ENCODE measurements around the gene TSPEAR.

The TSPEAR gene

GRCh38 chr21:44726826-44727225 lies 15.5 kb upstream of the TSPEAR start:
- FAIRE-seq (no peak), DNase-seq (ENCODE audit: insufficient read length, low spot score) (no peak)
- TF ChIP-seq POU2F2 (IDR thresholded peaks at IDR 0.05; ENCODE audit: low read depth, low read length) (no peak), POLR2A (IDR thresholded peaks at IDR 0.05; ENCODE audit: low read depth, low read length) (no peak), TAF1 (IDR thresholded peaks at IDR 0.05; ENCODE audit: low read depth, low read length) (no peak), SPI1 (IDR thresholded peaks at IDR 0.05; ENCODE audit: low read depth, low read length) (no peak), POLR2AphosphoS5 (IDR thresholded peaks at IDR 0.05; ENCODE audit: low read depth, low read length) (no peak), PAX5 (IDR thresholded peaks at IDR 0.05; ENCODE audit: insufficient read depth, low read length, severe bottlenecking) (no peak)

DNA sequence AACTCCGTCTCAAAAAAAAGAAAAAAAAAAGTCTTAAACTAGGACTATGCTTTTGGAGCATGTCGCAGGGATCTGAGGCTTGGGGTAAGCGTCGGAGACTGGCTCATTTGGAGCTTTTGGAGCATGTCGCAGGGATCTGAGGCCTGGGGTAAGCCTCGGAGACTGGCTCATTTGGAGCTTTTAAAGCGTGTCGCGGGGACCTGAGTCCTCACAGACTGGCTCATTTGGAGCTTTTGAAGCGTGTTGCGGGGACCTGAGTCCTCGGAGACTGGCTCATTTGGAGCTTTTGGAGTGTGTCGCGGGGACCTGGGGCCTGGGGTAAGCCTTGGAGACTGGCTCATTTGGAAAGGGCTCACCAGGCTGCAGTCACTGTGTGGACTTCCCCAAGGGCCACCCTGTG lies 13.6 kb upstream of the TSPEAR start:
- DNase-seq (ENCODE audit: insufficient read length, low spot score), result no peak
- TF ChIP-seq POLR2AphosphoS5 (IDR thresholded peaks at IDR 0.05; ENCODE audit: low read depth, low read length), result no peak
- TF ChIP-seq PAX5 (IDR thresholded peaks at IDR 0.05; ENCODE audit: insufficient read depth, low read length, severe bottlenecking), result no peak
- TF ChIP-seq SPI1 (IDR thresholded peaks at IDR 0.05; ENCODE audit: low read depth, low read length), result no peak
- no peak for TF ChIP-seq TAF1 (IDR thresholded peaks at IDR 0.05; ENCODE audit: low read depth, low read length)
- no peak for TF ChIP-seq POLR2A (IDR thresholded peaks at IDR 0.05; ENCODE audit: low read depth, low read length)
- no peak for TF ChIP-seq POU2F2 (IDR thresholded peaks at IDR 0.05; ENCODE audit: low read depth, low read length)
- no peak for FAIRE-seq

GRCh38 chr21:44724196-44724595 lies 12.8 kb upstream of the TSPEAR start:
- FAIRE-seq (no peak), DNase-seq (ENCODE audit: insufficient read length, low spot score) (no peak)
- no peak for TF ChIP-seq SPI1 (IDR thresholded peaks at IDR 0.05; ENCODE audit: low read depth, low read length)
- TF ChIP-seq TAF1 (IDR thresholded peaks at IDR 0.05; ENCODE audit: low read depth, low read length), result no peak
- TF ChIP-seq POLR2AphosphoS5 (IDR thresholded peaks at IDR 0.05; ENCODE audit: low read depth, low read length), result no peak
- no peak for TF ChIP-seq POLR2A (IDR thresholded peaks at IDR 0.05; ENCODE audit: low read depth, low read length)
- TF ChIP-seq PAX5 (IDR thresholded peaks at IDR 0.05; ENCODE audit: insufficient read depth, low read length, severe bottlenecking), result no peak
- TF ChIP-seq POU2F2 (IDR thresholded peaks at IDR 0.05; ENCODE audit: low read depth, low read length), result no peak

DNA sequence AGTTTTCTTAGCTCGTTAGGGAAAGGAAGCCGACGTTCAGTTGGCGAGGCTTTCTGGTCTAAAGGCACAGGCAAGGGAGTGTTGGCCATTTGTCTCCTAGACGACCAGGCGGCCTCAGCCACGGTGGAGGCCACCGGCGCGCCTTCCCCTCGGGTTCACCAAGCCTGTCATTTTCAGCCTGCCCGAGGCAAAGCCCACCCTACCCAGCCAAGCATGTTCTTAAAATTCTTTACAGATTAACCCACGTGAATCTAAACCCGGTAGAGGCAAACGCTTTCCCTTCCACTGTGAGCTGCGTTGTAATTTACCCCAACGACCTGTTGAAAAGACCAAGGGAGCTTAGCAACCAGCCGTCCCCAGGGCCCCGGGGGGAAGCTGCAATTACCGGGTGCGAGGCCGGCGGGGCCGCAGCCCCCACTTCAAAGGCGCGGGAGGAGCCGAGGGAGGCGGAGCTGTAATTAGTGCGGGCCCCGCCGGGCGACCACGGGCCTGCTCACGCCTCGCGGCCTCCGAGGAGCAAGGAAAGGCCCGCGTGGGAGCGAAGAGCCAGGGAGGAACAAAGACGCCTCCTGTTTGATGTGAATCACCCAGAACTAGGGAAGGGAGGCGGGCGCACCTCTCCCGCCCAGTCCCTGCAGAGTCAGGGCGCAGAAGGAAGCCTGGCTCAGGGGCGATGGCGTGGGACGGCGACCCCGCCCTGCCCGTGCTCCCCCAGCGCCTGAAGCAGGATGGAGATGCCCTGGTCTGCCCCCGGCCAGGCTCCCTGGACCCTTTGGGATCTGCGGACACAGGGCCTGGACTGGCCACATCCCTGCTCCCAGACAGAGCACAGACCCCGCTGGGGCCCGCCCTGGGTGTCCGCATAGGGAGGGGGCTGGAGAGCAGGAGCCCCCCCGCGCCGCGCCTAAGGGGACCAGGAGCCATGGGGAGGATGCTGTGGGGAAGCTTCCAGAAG lies 12.1 kb upstream of the TSPEAR start:
- DNase-seq (ENCODE audit: insufficient read length, low spot score) (no peak), FAIRE-seq (no peak)
- TF ChIP-seq POLR2AphosphoS5 (IDR thresholded peaks at IDR 0.05; ENCODE audit: low read depth, low read length) (no peak), POU2F2 (IDR thresholded peaks at IDR 0.05; ENCODE audit: low read depth, low read length) (no peak), POLR2A (IDR thresholded peaks at IDR 0.05; ENCODE audit: low read depth, low read length) (no peak), SPI1 (IDR thresholded peaks at IDR 0.05; ENCODE audit: low read depth, low read length) (no peak), TAF1 (IDR thresholded peaks at IDR 0.05; ENCODE audit: low read depth, low read length) (no peak), PAX5 (IDR thresholded peaks at IDR 0.05; ENCODE audit: insufficient read depth, low read length, severe bottlenecking) (no peak)

DNA sequence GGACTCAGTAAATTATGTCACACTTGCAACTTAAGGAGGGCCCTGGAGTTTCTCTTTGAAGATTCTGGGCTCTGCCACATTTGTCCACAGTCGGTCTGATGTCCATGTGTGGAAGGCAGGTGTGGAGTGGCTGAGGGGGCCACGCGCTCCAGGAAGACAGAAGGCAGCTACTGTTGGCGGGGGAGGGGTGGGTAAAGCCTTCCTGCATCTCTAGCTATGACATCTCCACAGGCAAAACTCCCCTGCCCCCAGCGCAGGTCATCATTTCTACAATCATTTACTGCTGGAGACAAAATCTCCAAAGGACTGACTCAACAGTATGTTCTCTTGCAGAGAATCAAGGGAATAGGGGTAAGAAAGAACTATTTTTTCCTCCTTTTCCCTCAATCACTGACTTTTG lies 11.4 kb upstream of the TSPEAR start:
- DNase-seq (ENCODE audit: insufficient read length, low spot score), result no peak
- no peak for FAIRE-seq
- TF ChIP-seq POLR2A (IDR thresholded peaks at IDR 0.05; ENCODE audit: low read depth, low read length), result no peak
- no peak for TF ChIP-seq SPI1 (IDR thresholded peaks at IDR 0.05; ENCODE audit: low read depth, low read length)
- no peak for TF ChIP-seq PAX5 (IDR thresholded peaks at IDR 0.05; ENCODE audit: insufficient read depth, low read length, severe bottlenecking)
- no peak for TF ChIP-seq TAF1 (IDR thresholded peaks at IDR 0.05; ENCODE audit: low read depth, low read length)
- no peak for TF ChIP-seq POU2F2 (IDR thresholded peaks at IDR 0.05; ENCODE audit: low read depth, low read length)
- no peak for TF ChIP-seq POLR2AphosphoS5 (IDR thresholded peaks at IDR 0.05; ENCODE audit: low read depth, low read length)

DNA sequence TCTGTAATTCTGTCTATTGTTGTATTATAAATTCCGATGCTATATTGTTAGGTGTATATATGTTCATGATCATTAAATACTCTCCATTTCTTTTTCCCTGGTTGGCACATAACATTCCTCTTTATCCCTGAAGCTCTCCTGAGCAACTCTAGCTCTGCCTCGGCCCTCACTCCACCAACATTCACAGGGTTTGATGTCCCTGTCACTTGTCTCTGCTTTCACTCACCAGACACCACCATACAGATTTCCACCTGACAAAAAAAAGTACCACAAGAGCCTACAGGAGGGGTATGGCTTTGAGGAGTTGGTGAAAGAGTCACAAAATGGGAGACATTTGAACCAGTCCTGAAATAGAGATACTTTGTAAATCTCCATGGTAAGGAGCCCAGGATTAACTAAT lies 8.8 kb upstream of the TSPEAR start:
- FAIRE-seq, result no peak
- TF ChIP-seq PAX5 (IDR thresholded peaks at IDR 0.05; ENCODE audit: insufficient read depth, low read length, severe bottlenecking), result no peak
- TF ChIP-seq SPI1 (IDR thresholded peaks at IDR 0.05; ENCODE audit: low read depth, low read length), result no peak
- no peak for TF ChIP-seq TAF1 (IDR thresholded peaks at IDR 0.05; ENCODE audit: low read depth, low read length)
- TF ChIP-seq POU2F2 (IDR thresholded peaks at IDR 0.05; ENCODE audit: low read depth, low read length), result no peak
- TF ChIP-seq POLR2A (IDR thresholded peaks at IDR 0.05; ENCODE audit: low read depth, low read length), result no peak
- no peak for TF ChIP-seq POLR2AphosphoS5 (IDR thresholded peaks at IDR 0.05; ENCODE audit: low read depth, low read length)

DNA sequence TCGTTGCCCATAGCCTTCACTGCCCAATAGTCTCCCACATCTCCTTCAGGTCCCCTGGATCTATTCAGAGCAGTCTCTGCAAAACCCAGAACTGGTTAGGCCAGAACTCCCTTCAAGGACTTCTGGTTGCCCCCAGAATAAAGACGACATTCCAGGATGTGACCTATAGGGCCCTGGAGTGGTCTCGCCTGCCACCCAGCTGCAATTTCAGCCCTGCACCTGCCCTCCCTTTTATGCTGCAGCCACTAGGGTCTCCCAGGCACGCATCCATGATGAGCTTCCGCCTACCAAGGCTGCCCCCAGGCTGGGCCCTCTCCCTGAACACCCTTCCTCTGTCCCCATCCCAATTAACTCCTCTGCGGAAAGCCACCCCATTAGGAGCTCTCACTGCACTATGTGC lies 7.2 kb upstream of the TSPEAR start:
- FAIRE-seq, result no peak

More for the DNA sequence above, 8.8 kb upstream of the TSPEAR start:
- no peak for DNase-seq (ENCODE audit: insufficient read length, low spot score)

DNA sequence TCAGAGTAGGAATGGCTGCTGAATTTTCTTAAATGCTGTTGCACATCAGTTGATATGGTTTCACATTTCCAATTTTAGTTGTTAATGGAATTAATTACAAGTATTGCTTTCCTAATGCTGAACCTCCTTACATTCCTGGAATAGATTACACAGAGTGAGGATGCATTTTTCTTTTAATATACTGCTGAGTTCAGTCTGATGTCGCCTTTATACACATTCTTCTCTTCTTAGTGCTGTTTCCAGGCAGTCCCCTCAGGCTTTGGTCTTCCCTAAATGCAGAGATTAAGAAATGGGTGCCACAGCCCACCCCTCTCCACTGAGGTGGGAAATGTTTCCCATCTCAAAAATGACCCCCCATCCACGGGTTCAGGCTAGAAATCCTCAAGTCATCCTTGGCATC lies 6.7 kb upstream of the TSPEAR start:
- FAIRE-seq, result no peak
- TF ChIP-seq TAF1 (IDR thresholded peaks at IDR 0.05; ENCODE audit: low read depth, low read length) (no peak), SPI1 (IDR thresholded peaks at IDR 0.05; ENCODE audit: low read depth, low read length) (no peak), POU2F2 (IDR thresholded peaks at IDR 0.05; ENCODE audit: low read depth, low read length) (no peak), POLR2AphosphoS5 (IDR thresholded peaks at IDR 0.05; ENCODE audit: low read depth, low read length) (no peak), PAX5 (IDR thresholded peaks at IDR 0.05; ENCODE audit: insufficient read depth, low read length, severe bottlenecking) (no peak), POLR2A (IDR thresholded peaks at IDR 0.05; ENCODE audit: low read depth, low read length) (no peak)
- no peak for DNase-seq (ENCODE audit: insufficient read length, low spot score)

More for the DNA sequence above, 7.2 kb upstream of the TSPEAR start:
- TF ChIP-seq SPI1 (IDR thresholded peaks at IDR 0.05; ENCODE audit: low read depth, low read length), result no peak
- TF ChIP-seq POU2F2 (IDR thresholded peaks at IDR 0.05; ENCODE audit: low read depth, low read length), result no peak
- no peak for TF ChIP-seq POLR2AphosphoS5 (IDR thresholded peaks at IDR 0.05; ENCODE audit: low read depth, low read length)
- TF ChIP-seq POLR2A (IDR thresholded peaks at IDR 0.05; ENCODE audit: low read depth, low read length), result no peak
- TF ChIP-seq PAX5 (IDR thresholded peaks at IDR 0.05; ENCODE audit: insufficient read depth, low read length, severe bottlenecking), result no peak
- no peak for TF ChIP-seq TAF1 (IDR thresholded peaks at IDR 0.05; ENCODE audit: low read depth, low read length)
- DNase-seq (ENCODE audit: insufficient read length, low spot score), result no peak

DNA sequence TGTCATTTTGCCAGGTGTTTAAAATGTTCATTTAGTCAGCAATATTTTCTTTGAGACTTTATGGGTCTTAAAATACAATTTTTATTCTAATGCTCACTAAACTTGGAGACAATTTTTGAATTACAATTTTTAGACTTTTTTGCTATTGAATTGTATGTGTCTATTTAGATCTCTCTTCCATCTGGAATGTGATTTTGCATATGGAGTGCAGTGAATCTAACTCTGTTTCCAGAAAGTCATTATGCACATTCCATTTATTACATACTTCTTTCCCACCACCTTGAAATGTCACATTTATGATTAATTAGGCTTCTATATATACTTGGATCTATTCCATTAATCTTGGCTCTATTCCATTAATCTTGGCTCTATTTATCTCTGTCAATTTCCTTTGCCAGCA lies 5.6 kb upstream of the TSPEAR start:
- FAIRE-seq (no peak), DNase-seq (ENCODE audit: insufficient read length, low spot score) (no peak)
- TF ChIP-seq PAX5 (IDR thresholded peaks at IDR 0.05; ENCODE audit: insufficient read depth, low read length, severe bottlenecking) (no peak), POU2F2 (IDR thresholded peaks at IDR 0.05; ENCODE audit: low read depth, low read length) (no peak), POLR2AphosphoS5 (IDR thresholded peaks at IDR 0.05; ENCODE audit: low read depth, low read length) (no peak), SPI1 (IDR thresholded peaks at IDR 0.05; ENCODE audit: low read depth, low read length) (no peak), POLR2A (IDR thresholded peaks at IDR 0.05; ENCODE audit: low read depth, low read length) (no peak), TAF1 (IDR thresholded peaks at IDR 0.05; ENCODE audit: low read depth, low read length) (no peak)
